HT1080 (cell line): Measurements from ENCODE around the gene CHKA. TPM values are rescaled to one million over a fixed set of nuclear protein-coding genes. Genes with fewer than 3 reads are reported as not detected.
A peak's percentile ranks its signal among the peaks of the same experiment; 100 is the strongest.

Experiments
- DNase-seq: peaks from one replicate; pipeline ENCODE4 v3.0.0-alpha.2; 2015; ENCODE audit warnings: low read depth
- polyA plus RNA-seq, 2 experiments: library from polyadenylated mRNA; depleted of rRNA; stranded (reverse); fragments of >200 nt; gene quantifications; 2 replicates each; pipeline ENCODE4 v1.2.3, GENCODE V29; 2015
- total RNA-seq: library from RNA; depleted of rRNA; stranded (reverse); fragments of >200 nt; shearing (Covaris generic); gene quantifications from 2 replicates; pipeline ENCODE4 v1.2.3, GENCODE V29; 2014; rRNA removed

Gene CHKA
- 10.0 and 17.4 TPM in 2 replicates for total RNA-seq
- polyA plus RNA-seq (2015; cell fraction: cytosol; rRNA removed) = 5.5 and 5.6 TPM in 2 replicates
- 19.6 and 24.2 TPM in 2 replicates for polyA plus RNA-seq (2015; cell fraction: nucleus; rRNA removed)

DNA sequence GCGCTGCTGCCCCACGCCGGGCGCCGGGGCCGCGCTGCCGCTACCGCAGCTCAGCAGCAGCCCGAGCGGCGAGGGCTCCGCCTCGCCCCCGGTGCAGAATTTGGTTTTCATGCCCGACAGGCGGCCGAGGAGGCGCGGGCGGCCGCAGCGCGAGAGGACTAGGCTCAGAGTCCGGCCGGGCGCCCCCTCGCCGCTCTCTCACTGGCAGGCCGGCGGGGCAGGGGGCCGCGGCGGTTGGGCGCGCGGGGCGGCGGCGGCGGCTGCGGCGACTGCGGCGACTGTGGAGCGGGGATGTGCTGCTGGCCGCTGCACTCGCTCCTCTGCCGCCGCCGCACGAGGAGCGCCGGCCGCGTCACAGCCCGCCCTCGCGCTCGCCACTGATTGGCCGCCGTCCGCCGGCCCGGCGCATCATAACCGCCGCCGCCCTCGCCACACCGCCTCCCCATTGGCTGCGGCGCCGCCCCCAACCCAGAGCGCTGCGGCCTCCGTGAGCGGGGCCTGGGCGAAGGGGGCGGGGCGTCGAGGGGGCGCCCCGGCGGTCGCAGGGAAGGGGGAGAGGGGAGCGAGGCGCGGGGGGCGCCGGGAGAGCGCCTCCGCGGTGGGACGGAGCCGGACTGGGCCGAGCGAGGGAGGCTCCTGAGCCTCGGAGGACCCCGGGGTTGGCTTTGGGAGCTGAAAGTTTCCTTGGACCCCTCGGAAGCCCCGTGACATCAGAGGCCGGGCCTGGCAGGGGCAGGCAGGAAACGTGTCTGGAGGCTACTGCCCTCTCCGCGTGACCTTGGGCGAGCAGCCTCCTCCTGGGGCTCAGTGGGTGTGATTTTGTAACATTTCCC, at the start of gene CHKA:
Gene CHKA, minus strand, starts transcription at position 322 of the 833 bp plus-strand sequence. Its CDS starts 211 bp downstream, at position 111.
- DNase-seq = peak; percentile 88

- DNase-seq = no peak
Observed at GRCh38 chr11:68169442-68169841, 48.3 kb upstream of the CHKA start.

GRCh38 chr11:68168694-68169093, 47.5 kb upstream of the CHKA start:
- no peak for DNase-seq

DNA sequence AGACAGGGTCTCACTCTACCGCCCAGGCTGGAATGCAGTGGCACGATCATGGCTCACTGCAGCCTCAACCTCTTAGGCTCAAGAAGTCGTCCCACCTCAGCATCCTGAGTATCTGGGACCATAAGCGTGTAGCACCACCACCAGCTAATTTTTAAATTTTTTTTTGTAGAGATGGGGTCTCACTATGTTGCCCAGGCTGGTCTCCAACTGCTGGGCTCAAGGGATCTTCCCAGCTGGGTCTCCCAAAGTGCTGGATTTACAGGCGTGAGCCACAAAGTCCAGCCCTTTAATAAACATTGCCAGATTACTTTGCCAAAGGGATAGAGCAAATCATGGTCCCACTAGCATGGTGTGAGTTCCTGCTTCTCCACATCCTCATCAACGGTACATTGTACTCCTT, 46.3 kb upstream of the CHKA start:
- no peak for DNase-seq

- DNase-seq = no peak
Observed at GRCh38 chr11:68166969-68167368, 45.8 kb upstream of the CHKA start.

- no peak for DNase-seq
Observed at GRCh38 chr11:68165601-68166000, 44.4 kb upstream of the CHKA start.

GRCh38 chr11:68164437-68164836, 43.2 kb upstream of the CHKA start:
- peak; percentile 60 for DNase-seq

DNA sequence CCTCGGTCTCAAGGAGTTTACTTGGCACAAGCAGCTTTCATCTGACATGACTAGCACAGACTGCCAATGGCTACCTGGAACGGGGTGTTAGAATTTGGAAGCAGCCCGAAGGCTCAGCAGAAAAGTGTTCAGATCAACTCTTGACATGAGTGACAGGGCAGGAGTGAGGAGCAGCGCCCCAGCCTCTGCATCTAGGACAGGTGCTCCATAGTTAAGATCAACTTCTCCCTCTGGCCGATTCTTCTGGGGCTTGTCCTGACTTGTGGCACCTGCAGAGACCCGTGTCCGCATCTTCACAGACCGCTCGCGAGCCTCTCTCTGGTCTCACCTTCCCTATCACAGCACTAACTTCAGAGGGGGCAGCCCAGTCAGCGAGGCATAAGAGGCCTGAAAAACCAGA, 42.5 kb upstream of the CHKA start:
- DNase-seq = no peak

DNA sequence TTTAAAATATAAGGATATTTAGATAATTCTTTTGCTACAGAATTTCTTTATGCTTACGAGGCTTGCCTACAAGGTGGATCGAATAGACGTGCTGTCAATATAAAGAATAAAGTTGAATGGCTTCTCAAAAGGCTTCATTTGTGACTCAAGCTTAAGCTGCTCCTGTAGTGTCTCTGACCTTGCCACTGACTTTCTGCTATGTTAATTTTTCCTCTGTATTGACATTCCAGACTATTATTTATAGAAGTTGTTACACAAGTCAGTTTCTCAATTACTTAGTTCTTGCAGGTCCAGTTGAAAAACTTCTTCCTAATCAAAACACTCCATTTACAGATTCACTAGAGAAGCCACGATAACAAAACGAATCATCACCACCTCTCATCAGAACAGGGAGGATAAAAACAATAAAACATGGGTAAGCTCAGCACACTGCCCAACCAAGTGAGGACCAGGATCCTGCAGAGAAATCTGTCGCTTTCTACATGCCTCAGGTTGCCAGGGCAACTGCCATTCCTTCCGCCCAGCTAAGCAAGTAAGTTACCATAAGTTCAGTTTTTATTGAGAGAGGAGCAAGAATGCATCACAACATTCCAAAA, 39.0 kb upstream of the CHKA start:
- DNase-seq = no peak

GRCh38 chr11:68159665-68160064, 38.5 kb upstream of the CHKA start:
- no peak for DNase-seq

DNA sequence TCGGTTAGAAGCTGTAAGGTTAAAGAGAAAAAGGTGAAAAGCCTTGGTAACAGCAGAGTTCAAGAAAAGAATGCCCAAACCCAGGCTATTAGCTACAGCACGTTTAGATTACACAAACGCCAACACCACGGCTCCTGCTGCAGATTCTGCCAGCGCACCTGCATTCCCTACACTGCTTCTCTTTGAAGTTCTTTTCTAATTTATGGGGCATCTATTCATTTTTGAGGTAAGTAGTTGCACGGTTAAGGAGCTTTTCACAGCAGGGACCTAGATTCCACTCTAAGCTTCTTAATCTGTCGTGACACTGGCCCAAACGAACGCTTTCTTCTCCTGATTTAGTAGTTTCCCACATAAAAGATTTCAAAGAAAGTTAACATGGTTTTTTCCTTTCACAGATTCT, 38.0 kb upstream of the CHKA start:
- DNase-seq = no peak

DNA sequence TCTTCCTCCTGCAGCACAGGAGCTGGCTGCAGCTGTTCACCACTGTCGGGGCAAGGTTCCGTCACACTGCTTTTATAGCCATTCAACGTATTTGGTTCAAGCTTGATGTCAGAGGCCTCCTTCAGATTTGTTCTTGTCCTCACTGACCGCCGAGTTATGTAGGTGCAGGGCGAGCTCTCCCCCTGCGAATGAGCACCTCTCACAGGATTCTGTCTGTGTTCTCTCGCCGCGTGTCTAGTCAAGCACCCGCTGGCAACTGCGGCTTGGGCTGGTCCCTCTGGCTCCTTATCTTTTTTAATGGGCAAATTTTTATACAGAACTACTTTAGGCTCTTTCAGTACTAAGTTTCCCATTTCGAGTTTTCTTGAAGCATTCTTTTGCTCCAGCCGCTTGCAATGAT, 37.4 kb upstream of the CHKA start:
- DNase-seq = no peak

- DNase-seq = no peak
Observed at GRCh38 chr11:68153742-68154141, 32.6 kb upstream of the CHKA start.

DNA sequence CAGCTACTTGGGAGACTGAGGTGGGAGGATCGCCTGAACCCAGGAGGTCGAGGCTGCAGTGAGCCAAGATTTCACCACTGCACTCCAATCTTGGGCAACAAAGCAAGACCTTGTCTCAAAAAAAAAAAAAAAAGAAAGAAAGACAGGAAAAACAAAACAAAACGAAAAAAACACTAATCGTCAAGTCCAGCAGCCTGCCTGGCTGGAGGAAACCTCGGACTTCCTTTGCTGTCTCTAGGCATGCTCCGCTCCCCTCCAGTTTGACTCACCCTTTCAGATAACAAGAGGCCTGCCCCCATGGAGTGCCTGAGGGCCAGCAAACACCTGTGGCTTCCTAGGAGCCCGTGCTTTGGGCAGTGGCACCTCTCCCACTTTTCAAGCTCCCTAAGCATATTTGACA, 28.8 kb upstream of the CHKA start:
- peak; percentile 59 for DNase-seq

DNA sequence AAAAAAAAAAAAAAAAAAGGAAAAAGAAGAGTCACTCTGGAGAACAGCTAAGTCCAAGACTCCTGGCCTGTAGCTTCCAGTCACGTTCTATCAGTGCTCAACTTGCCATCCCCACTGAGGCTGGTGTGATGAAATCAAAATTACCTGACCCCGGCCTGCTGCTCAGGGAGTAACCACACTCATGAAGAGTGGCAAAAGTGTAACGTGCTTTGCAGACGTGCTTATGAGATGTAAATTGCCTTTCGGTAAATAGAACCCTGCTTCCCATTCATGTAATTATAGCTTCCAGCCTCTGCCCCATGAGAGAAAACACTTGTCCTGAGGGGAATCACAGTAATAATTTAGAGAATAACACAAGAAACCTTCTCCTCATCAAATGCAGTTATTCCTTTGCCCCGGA, 28.2 kb upstream of the CHKA start:
- DNase-seq = no peak

DNA sequence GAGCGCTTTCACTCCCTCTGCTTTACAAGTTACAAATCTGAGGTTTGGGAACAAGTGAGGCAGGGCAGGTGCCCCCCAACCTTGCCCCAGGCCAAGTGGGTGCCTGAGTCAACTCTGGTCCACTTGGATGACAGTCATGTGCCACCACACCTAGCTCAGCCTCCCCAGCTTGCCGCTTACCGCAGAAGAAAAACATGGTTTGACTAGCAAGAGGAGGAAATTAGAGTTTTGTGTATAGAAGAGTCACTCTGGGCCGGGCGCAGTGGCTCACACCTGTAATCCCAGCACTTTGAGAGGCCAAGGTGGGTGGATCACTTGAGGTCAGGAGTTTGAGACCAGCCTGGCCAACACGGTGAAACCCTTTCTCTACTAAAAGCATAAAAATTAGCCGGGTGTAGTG, 27.7 kb upstream of the CHKA start:
- no peak for DNase-seq

- DNase-seq = no peak
Observed at GRCh38 chr11:68148071-68148805, 27.1 kb upstream of the CHKA start.

DNA sequence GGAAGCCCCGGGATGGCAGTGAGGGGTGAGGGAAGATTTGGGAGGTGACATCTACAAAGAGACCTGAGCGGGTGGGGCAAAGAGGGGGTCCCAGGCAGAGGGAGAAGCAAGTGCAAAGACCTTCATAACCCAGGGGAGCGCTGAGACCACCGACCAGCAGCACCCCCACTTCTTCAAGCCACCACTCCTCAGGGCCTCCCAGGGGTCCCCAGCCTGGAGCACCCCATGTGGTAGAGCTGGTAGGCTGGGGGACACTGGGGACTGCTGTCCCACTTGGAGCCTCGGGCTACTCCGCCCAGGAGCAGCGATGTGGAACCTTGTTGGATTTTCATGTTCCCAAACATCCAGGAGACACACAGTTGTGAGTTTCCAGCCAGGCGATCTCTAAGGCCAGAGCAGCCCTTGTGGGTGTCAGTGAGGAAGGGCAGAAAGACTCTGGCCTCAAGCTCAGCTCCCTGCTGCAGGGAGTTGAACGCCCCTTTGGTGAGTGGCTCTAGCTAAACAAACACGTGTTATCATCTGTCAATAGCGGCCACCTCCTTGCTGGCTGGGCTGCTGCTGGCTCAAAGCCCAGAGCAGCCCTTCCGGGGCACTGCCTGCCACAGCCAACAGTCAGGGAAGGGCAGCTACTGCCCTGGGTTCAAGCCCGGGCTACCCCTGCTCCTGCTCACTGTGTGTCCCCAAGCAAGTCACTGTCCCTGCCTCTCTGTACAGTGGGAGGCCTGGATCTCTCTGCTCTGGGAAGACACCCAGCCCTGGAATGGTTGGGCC, 25.7 kb upstream of the CHKA start:
- peak; percentile 52 for DNase-seq

- no peak for DNase-seq
Observed at GRCh38 chr11:68146010-68146540, 24.9 kb upstream of the CHKA start.

GRCh38 chr11:68145120-68145866, 24.1 kb upstream of the CHKA start:
- peak; percentile 24 for DNase-seq
